Activated CD4-positive, CD25-positive, alpha-beta regulatory T cell treated with anti-CD3 and anti-CD28 coated beads, Interleukin-2, amount 50 U/mL, for 72 hours (primary cell): ENCODE results near the gene SLC5A10.

Experiments
- DNase-seq: peaks from one replicate; pipeline ENCODE4 v3.0.0; 2021

SLC5A10 gene

GRCh38 chr17:18986541-18987229, 34.7 kb downstream of the SLC5A10 start:
- DNase-seq = no peak

DNA sequence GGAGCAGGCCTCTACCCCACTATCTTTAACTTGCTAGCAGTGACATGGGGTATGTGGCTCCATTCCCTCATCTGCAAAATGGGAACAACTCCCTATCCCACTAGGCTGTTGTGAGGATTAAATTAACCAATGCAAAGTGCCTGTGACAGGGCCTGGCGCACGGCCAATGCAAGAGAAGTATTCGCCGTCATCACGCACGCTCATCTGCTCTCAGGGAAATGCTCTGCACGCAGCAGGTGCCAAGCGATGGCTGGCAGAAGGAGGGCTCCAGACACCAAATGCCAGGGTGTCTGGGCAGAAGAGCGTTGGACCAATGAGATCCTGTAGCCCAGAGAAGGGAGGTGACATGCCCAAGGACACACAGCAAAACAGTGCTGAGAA, 35.3 kb downstream of the SLC5A10 start:
- DNase-seq = no peak

- DNase-seq = no peak
Observed at GRCh38 chr17:18987862-18988545, 36.0 kb downstream of the SLC5A10 start.

DNA sequence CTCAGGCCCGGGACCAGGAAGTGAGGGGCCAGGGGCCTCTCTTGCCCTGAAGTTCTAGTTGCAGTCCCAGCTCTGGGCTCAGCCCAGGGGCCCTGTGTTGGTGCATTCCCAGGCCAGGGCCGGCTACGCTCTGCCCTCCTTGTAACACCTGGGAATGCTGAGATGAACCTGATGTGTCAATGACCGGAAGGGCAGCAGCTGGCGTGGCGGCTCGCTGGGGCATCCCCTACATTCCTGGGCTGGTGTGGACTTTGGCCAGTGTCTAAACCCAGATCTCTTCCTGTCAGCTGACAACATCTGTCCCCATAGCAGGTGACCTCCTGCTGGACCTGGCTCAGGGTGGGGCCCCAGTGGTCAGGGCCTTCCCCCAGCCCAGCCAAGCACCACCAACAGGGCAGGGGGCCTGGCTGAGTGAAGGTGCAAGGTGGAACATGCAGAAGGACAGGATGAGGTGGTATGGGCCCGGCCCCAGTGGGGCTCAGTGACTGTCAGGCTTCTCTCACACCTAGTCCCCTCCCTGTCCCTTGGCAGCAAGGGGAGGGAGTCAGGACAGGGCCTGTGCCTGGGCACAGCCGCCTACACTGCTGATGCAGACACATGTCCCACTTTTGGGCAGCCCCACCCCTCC, 36.7 kb downstream of the SLC5A10 start:
- DNase-seq = no peak

- DNase-seq = no peak
Observed at GRCh38 chr17:18990331-18990730, 38.4 kb downstream of the SLC5A10 start.

DNA sequence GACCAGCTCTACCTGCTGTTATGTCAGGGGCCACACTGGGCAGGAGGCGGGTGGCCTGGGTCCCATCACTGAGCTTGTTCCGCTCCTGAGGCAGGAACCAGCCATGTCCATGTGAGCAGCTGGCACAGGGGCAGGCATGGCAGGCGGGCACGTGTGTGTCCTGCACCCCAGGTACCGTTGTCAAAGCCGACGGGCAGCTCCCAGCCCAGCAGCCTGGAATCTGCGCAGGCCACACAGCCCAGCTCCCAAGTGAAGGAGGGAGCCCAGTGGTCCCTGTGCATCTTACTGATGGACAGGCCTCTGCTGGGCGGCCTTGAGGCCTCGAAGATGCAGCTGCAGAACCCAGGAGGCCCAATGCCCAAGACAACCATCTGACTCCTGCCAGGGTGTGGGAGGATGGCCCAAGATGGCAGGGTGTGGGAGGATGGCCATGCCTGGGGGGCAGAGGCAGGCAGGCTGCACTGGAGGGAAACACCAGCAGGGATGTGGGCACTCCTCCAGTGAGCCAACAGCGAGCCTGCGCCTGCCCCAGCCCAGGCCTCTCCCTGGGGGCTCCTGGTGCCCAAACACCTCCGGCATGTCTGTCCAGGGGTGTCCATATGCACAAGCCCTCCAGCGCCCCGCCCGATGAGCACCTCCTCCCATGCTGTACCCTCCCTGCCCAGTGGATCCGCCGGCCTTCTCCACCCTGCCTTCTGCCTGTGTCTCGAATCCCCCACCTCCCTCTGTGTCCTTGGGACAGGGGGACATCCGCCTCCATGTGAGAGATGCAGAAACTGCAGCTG, 39.8 kb downstream of the SLC5A10 start:
- DNase-seq = no peak

GRCh38 chr17:18992454-18993130, 40.6 kb downstream of the SLC5A10 start:
- DNase-seq = no peak

GRCh38 chr17:18993905-18994526, 42.1 kb downstream of the SLC5A10 start:
- DNase-seq = no peak

- no peak for DNase-seq
Observed at GRCh38 chr17:18994631-18995030, 42.7 kb downstream of the SLC5A10 start.

GRCh38 chr17:18995220-18995619, 43.3 kb downstream of the SLC5A10 start:
- DNase-seq = no peak

GRCh38 chr17:18996458-18996857, 44.5 kb downstream of the SLC5A10 start:
- no peak for DNase-seq

DNA sequence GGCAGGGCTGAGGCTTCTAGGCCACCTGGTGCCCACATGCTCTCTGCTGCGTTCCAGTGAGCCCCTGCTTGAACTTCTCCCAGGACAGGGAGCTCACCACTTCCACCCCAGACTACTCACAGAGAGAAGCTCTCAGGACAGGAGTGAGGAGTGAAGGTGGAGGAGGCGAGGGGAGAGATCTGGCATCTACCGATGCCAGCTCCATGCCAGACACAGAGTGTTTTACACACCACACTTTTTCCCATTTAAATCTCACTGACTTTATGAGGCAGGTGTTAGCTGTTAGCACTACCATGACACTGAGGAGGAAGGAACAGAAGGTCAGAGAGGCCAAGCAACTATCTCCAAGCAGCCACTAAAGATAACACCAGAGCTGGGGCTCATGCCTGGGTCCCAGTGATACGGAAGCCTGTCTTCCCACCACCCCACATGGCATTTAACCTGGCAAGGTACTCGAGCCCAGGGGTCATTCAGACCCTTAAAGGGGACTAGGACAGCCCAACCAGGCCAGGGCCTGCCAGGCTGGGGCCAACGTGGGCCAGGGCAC, 45.8 kb downstream of the SLC5A10 start:
- no peak for DNase-seq

DNA sequence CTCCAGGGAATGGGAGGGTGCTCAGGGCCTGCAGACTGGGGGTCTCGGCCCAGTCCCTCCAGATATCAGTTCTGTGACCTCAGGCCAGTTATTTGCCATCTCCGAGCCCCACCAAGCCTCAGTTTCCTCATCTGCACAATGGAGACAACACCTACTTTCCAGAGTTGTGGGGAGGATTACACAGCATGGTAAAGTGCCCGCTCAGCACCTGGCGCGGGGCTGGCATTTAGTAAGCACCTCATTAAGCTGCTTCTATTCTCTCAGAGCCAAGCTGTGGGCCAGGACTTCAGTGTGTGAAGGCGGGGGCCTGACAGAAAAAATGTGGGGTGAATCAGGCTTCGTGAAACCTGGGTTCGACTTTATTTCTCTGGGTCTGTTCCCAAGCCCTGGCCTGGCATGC, 47.4 kb downstream of the SLC5A10 start:
- DNase-seq = no peak

DNA sequence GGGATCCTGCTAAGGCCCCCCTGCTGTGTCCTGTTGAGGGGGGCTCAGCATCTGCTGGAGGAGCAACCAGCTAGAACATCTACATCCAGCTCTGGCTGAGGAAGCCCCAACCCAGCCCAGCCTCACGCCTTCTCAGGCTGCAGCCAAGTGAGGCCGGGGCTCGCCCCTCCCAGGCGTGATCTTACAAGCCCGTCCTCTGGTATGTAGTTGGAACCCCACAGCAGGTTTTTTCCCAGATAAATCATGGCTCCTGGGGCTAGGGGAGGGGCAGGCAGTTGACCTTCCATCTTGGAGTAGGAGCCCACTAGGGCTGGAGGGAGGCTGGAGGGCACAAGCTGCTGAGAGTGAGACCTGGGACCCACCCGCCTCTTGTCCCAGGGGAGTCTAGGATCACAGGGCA, 47.9 kb downstream of the SLC5A10 start:
- DNase-seq = no peak

GRCh38 chr17:19000531-19001325, 48.8 kb downstream of the SLC5A10 start:
- no peak for DNase-seq

GRCh38 chr17:19001907-19002590, 50.1 kb downstream of the SLC5A10 start:
- DNase-seq = no peak

DNA sequence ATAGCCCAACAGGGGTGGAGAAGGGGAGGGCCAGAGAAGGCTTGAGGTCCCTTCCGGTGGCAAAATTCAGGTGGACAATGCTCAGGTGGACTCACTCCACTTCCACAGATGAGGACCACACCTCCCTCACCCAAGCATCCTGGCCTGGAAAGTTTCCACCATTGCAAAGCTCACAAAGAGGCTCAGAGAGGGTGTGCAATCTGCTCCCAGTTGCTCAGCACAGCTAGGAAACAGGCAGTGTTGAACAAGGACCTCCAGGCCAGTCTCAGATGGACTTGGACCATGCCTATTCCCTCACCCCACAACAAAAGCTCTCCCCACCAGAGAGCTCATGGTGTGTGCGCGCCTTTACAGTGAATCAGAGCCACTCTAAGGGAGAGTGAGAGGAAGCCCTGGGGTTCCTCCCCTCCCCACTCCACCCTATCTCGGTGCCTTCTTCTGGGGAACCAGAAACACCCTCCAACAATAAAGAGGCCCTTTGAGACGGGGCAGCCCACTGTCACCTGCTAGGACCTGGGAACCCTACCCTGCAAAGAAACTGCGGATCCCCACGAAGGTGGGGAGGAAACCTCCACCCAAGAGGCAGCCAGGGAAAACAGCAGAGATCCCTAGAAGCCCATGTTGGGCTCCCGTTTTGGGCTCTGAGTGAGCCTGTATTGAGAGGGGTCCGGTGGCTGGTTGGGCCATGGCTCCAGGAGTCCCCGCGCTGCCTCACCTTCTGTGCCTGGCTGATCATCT, 51.0 kb downstream of the SLC5A10 start:
- DNase-seq = no peak

GRCh38 chr17:19003543-19004420, 51.8 kb downstream of the SLC5A10 start:
- peak; percentile 52 for DNase-seq
